Measurements from ENCODE around the gene EFNA5.

The EFNA5 gene

GRCh38 chr5:107673368-107674136 lies 2.8 kb upstream of the EFNA5 start:
- TF ChIP-seq, protein P1, sequence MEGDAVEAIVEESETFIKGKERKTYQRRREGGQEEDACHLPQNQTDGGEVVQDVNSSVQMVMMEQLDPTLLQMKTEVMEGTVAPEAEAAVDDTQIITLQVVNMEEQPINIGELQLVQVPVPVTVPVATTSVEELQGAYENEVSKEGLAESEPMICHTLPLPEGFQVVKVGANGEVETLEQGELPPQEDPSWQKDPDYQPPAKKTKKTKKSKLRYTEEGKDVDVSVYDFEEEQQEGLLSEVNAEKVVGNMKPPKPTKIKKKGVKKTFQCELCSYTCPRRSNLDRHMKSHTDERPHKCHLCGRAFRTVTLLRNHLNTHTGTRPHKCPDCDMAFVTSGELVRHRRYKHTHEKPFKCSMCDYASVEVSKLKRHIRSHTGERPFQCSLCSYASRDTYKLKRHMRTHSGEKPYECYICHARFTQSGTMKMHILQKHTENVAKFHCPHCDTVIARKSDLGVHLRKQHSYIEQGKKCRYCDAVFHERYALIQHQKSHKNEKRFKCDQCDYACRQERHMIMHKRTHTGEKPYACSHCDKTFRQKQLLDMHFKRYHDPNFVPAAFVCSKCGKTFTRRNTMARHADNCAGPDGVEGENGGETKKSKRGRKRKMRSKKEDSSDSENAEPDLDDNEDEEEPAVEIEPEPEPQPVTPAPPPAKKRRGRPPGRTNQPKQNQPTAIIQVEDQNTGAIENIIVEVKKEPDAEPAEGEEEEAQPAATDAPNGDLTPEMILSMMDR (IDR thresholded peaks at IDR 0.05; ENCODE audit: low read depth, low read length), result peak; percentile 100
- peak; percentile 67 for DNase-seq (ENCODE audit: extremely low read depth, low read depth)

DNA sequence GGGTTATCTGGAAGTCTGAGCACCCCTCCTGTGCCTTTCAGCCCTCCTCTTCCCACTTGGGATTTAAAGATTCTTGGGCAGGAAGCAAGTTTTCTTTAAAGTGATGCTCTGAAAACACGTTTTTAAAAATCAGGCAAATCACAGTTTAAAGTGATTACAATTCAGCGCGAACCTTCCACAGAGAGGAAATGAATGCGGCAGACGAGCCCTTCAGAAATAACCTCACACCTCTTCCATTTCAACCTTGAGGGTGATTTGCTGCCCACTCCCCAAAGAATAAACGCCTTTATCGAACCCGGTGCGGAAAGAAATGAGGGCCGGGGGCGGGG lies 2.3 kb upstream of the EFNA5 start:
- DNase-seq (ENCODE audit: extremely low read depth, low read depth), result no peak
- TF ChIP-seq, protein P1 (IDR thresholded peaks at IDR 0.05; ENCODE audit: low read depth, low read length), result no peak

DNA sequence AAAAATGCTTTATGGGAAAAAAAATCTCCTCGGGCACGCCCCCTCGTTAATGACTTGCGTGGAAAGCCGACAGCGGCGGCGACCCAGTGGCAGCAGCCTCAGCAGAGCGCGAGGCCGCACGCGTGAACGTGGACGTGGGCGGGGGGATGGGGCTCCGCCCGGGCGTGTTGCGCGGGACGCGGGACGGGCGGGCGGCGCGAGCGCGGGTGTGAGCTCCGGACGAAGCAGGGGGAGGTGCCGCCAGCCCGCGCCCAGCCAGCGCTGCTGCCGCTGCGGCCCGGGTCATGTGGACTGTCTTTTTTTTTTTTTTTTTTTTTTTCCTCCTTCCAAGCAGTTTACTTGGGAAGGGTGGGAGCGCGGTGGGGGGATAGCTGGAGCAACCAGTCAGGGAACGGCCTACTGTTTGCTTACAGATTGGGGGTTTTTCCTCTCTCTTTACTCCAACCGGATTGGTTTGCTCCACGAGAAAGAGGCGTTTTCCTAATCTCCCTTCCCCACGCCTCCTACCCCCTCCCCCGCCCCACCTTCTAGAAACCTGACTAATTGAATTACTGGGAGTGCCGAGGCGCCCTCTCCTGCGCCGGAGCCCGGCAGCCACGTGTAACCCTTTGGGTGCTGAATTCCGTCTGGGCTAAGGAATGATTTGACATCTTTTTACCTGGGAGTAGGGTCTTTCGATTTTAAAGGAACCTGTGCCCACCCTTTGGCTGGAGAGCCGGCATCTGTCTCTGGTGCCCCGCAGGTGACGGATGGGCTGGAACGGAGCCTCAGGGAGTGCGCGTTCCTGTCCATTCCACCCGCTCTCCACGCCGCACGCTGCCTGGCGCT lies 1.7 kb upstream of the EFNA5 start:
- TF ChIP-seq, protein P1 (IDR thresholded peaks at IDR 0.05; ENCODE audit: low read depth, low read length), result no peak
- peak; percentile 85 for DNase-seq (ENCODE audit: extremely low read depth, low read depth)

GRCh38 chr5:107671742-107672210 lies 1.0 kb upstream of the EFNA5 start:
- TF ChIP-seq, protein P1 (IDR thresholded peaks at IDR 0.05; ENCODE audit: low read depth, low read length), result no peak
- no peak for DNase-seq (ENCODE audit: extremely low read depth, low read depth)

- DNase-seq (ENCODE audit: extremely low read depth, low read depth), result no peak
- TF ChIP-seq, protein P1 (IDR thresholded peaks at IDR 0.05; ENCODE audit: low read depth, low read length), result no peak
Measured at GRCh38 chr5:107670087-107670931, 428 bp downstream of the EFNA5 start.

DNA sequence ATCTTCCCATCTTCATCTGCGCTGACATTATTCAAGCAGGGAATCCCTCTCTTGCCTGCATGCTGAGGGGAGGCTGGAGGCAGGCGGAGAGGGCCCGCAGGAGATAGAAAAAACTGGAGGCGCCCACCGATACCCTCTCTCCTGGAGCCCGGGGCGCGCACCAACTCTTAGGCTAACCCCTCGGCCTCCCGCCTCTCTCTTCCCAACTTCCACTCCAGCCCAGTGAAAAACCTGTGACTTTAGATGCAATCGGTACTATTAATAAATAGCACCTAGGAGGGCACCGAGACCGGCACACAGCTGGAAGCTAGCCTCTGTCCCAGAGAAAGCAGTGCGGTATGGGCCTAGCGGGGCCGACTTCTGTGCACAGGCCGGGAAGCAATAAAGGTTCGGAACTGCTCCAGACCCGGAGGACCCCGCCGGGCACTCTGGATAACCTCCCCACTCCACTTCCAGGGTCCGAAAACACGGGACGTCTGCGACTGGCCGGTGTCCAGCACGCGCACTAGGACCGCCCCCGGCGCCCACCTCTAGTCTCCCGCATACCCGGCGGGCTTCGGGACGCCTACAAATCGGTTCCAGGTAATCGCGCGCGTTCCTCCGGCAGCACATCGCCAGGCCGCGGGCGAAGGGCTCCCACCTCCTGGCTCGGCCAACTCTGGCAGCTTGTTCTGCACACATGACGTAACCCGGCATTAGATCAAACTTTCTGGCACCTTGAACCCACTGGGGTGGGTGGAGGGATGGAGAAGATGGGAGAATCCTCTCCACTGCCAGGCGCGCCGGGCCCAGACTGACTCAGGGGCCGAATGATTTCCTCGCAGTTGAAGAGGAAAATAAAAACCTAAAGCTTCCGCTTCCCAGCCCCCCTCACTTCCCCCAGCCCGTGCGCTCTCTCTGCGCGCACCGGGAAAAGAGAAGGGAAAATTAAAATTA lies 1.4 kb downstream of the EFNA5 start:
- TF ChIP-seq, protein P1 (IDR thresholded peaks at IDR 0.05; ENCODE audit: low read depth, low read length), result no peak
- DNase-seq (ENCODE audit: extremely low read depth, low read depth), result no peak

Data from AG09319 (cell line).